Sciatic nerve (tissue), 2 donors: ENCODE data around the gene CHMP6. TPM values are rescaled to one million over a fixed set of nuclear protein-coding genes. Genes with fewer than 3 reads are reported as not detected.
"Not testable (repeated sequence)": the region's sequence is repeated elsewhere in the genome, so short reads cannot be mapped to it uniquely, and the experiment has no call there.

Experiments used
- ATAC-seq: fragments of 200-7000 bp; cut with Tn5 transposase; one replicate; pipeline ENCODE4 v1.9.1; 2020; ENCODE audit warnings: mild to moderate bottlenecking, moderate library complexity
- DNase-seq: peaks from one replicate; pipeline ENCODE4 v3.0.0-alpha.2; 2020; ENCODE audit warnings: low spot score
- intact Hi-C: fragments of 100-400 bp; cut with DNase I; formaldehyde crosslinking; loops from one replicate; pipeline ENCODE4 v1.14.2; 2022
- total RNA-seq: library from RNA; stranded (reverse); fragmentation: NEBNext Ultra II Directional; extraction: Animal tissue kit (Norgen Biotek cat#: 25700); gene quantifications from one replicate; pipeline ENCODE4 v1.2.1, GENCODE V29; 2021
- donor health status: DM: no; HTN: no; CAD: no.
- donor health status: DM: no; HTN: no; CAD: no.

Gene CHMP6
- total RNA-seq, 1 donor from 2014 or later = 26.8 TPM

DNA sequence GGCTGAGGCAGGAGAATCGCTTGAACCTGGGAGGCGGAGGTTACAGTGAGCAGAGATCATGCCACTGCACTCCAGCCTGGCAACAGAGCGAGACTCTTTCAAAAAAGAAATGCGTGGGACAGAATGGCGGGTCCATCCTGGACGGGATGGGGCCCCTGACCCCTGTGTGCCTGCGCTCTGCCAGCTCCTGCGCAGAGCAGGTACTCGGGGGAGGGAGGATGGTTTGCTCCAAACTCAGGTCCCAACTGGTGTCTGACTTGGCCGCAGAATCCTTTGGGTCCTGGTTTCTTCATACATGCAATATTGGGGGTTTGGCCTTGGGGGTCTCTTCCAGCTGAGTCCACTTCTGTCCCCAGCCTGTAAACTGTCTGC is 10.4 kb downstream of the CHMP6 start:
- no peak for ATAC-seq
- DNase-seq = no peak
- intact Hi-C loops = no loop called here

DNA sequence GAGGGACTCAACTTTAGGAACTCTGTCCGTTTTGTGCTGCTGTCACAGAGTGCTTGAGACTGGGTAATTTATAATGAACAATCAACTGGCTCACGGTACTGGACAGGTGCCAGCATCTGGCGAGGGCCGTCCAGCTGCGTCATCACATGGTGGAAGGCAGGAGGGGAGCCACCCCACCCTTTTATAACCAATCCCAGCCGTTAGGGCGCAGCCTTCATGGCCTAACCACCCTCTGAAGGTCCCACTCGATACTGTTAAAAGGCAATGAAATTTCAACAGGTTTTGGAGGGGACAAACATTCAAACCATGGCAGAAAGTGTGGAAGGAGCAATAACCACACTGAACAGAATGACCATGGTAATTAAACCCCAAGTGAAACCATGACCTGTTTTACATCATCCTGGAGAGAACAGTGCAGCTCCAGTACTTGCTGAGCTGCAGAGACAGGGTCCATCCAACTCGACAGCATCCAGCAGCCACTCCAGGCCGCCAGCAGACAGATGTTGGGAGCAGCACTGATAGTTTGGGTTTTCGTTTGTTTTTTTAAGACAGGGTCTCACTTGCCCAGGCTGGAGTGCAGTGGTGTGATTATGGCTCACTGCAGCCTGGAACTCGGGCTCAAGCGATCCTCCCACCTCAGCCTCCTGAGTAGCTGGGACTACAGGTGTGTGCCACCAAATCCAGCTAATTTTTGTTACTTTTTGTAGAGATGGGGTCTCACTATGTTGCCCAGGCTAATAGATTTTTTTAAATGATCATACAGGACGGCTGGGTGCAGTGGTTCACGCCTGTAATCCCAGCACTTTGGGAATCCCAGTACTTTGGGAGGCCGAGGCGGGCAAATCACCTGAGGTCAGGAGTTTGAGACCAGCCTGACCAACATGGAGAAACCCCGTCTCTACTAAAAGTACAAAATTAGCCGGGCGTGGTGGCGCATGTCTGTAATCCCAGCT is 11.0 kb downstream of the CHMP6 start:
- ATAC-seq (peak; percentile 66), DNase-seq (peak; percentile 83)
- intact Hi-C loops = no loop called here

DNA sequence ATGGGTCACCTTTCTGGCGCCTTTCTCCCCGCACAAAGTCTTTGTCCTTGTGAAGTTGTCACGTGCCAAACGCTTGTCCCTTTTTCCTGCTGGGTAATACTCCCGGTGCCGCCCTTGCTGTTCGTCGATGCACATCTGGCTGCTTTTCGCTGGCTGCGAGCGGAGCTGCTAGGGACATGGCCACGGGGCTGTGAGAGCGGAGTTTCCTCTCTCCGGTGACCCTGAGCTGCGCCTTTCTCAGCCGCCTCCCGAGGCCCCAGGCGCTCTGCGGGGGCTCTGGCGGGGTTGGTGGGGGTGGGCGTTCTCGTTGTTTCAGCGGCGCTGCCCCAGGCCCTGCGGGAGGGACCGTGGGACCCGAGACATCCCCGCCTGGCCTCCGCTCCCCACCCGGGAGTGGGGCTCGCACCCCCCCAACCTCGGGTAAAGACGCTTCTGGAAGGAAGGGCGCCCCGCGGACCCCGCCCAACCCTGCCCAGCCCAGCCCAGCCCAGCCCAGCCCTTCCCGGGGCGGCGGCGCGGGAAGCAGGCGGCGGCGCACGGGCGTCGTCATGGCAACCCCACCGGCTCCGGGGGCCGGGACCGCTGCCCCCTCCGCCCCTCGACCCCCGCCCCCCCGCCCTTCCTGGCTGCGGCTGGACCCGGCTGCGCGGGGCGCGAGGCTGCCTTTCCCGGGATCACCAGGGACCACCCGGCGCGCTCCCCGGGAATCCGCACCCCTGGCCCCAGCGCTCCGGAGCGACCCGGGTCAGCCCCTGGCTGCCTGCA is 12.3 kb downstream of the CHMP6 start:
- DNase-seq (no peak), ATAC-seq (no peak)
- intact Hi-C loops = no loop called here

DNA sequence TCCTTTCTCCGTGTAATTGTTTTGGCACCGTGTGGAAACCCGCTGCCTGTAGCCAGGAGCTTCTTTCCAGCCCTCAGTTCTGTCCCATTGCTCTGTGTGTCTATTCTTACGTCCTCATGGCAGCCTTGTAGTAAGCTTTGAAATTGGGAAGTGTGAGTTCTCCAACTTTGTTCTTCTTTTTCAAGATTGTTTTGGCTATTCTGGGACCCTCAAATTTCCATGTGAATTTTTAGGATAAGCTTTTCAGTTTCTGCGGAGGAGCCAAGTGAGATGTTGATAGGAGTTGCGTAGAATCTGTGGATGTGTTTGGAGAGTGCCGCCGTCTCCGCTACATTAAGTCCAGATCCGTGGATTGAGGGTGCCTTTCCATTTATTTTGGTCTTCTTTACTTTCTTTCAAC is 15.2 kb downstream of the CHMP6 start:
- no peak for ATAC-seq
- DNase-seq = no peak
- intact Hi-C loops = no loop called here

DNA sequence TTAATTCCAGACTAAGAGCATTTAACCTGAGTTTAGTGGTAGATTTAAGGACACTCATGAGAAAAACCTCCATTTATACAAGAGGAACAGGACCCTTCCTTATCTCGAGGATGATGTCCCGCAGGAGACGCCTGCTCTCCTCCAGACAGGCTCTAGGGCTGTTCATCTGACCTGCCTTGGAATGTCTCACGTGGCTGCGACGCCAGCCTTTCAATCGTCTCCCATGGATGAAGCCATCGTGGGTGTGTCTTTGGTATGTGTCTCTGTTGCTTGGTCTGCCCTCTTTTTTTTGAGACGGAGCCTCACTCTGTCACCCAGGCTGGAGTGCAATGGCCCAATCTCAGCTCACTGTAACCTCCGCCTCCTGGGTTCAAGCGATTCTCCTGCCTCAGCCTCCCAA is 16.5 kb downstream of the CHMP6 start:
- intact Hi-C loops = no loop called here
- no peak for ATAC-seq
- DNase-seq = no peak

DNA sequence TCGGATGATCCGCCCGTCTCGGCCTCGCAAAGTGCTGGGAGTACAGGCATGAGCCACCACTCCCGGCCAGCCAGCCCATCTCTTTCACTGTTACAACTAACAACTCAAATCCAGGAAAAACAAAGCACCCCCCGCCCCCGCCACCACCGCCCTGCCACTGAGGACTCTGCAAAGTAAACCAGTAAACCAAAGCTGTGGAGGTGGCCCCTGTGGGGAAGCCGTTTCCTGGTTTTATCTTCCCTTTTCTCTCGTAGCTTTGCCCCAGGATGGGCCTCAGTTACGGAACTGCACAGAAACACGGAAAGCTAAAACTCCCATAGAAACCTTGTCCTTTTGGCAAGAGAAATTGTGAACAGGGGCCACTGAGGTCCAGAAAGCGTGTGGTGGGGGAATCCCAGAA is 17.5 kb downstream of the CHMP6 start:
- no peak for ATAC-seq
- DNase-seq = no peak
- intact Hi-C loops = no loop called here

DNA sequence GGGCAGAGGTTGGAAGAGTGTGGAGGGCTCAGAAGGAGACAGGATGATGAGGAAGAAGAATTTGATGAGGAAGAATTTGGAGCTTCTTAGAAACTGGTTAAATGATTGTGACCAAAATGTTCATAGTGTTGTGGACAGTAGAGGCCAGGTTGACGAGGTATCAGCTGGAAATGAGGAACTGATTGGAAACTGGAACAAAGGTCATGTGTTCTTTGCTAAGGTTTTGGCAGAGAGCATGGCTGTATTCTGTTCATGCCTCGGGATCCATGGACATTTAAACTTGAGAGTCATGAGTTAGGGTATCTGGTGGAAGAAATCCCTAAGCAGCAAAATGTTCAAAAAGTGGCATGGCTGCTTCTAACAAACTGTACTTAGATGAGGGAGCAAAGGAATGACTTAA is 19.3 kb downstream of the CHMP6 start:
- no peak for ATAC-seq
- intact Hi-C loops = no loop called here
- no peak for DNase-seq

DNA sequence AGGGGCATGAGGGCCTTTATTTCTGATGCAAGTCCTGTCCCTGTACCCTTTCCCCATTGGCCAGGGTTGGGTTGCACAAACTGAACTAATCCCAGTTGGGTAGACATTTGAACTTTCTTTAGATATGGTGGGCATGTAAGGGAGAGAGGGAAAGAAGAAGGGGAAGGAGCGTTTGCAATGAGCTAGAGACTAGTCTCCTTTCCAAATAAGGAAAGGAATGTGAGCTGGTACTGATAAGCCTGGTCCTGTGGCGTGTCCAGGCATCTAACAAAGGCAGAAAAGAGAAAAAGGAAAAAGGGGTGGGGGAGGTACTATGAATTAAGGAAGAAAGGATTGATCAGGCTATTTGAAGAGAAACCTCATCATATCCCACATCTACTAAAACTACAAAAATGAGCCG is 20.3 kb downstream of the CHMP6 start:
- no peak for ATAC-seq

DNA sequence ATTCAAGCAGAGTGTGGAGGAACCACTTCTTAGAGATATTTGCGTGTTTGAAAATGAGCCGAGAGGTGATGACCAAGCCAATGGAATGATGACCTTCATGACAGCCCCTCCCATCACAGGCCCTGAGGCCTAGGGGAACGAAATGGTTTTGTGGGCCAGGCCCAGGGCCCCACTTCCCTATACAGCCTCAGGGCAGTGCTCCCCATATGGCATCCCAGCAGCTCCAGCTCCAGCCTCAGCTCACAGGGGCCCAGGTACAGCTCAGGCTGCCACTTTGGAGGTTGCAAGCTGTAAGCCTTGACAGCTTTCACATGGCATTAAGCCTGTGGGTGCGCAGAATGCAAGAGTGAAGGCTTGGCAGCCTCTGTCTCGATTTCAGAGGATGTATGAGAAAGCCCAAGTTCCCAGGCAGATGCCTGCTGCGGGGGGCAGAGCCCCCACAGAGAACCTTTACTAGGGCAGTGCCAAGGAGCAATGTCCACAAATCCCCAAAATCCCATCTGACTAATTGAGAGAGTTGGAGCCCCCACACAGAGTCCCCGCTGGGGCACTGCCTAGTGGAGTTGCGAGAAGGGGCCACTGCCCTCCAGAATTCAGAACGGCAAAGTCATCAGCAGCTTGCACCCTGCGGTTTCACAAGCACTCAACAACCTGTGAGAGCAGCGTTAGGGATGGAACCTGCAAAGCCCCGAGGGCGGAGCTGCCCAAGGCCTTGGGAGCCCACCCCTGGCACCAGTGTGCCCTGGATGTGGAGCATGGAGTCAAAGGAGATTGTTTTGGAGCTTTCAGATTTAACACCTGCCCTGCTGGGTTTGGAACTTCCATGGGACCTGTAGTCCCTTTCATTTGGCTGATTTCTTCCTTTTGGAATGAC is 21.2 kb downstream of the CHMP6 start:
- ATAC-seq = no peak
- intact Hi-C loops = no loop called here

More for the DNA sequence above, 20.3 kb downstream of the CHMP6 start:
- intact Hi-C loops = no loop called here
- DNase-seq = no peak

DNA sequence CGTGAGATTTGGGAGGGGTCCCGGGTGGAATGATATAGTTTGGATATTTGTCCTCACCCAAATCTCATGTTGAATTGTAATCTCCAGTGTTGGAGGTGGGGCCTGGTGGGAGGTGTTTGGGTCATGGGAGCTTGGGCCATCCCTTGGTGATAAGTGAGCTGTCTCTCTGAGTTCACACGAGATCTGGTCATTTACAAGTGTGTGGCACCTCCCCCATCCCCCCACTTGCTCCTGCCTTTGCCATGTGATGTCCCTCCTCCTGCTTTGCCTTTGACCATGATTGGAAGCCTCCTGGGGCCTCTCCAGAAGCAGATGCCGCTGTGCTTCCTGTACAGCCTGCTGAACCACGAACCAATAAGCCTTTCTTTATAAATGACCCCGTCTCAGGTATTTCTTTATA is 22.0 kb downstream of the CHMP6 start:
- ATAC-seq (no peak), DNase-seq (no peak)
- intact Hi-C loops = no loop called here

More for the DNA sequence above, 21.2 kb downstream of the CHMP6 start:
- no peak for DNase-seq

DNA sequence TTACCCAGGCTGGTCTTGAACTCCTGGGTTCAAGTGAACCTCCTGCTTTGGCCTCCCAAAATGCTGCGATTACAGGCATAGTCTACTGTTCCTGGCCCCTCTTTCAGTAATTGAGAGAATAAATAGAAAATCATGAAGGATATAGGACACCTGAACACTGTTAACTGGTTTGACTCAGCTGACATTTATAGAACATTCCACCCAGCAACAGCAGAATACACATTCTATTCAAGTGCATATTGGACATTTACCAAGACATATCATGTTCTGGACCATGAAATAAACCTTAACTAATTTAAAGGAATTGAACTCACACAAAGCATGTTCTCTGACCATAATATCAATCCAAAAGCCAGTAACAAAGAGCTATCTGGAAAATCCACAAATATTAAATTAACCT is 23.5 kb downstream of the CHMP6 start:
- ATAC-seq (no peak), DNase-seq (no peak)
- intact Hi-C loops = no loop called here

DNA sequence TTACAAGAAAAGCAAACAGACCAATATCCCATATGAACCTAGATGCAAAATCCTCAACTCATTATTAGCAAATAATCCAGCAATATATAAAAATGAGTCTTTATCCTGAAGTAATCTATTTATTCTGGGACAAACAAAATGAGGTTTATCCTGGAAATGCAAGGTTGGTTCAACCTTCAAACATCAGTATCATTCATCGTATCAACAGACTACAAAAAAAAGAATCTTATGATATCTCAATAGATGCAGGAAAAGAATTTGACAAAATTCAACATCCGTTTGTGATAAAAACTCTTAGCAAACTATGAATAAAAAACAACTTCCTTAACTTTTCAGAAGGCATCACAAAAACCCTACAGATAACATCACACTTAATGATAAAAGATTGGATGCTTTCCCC is 24.9 kb downstream of the CHMP6 start:
- ATAC-seq = no peak
- intact Hi-C loops = no loop called here
- no peak for DNase-seq

DNA sequence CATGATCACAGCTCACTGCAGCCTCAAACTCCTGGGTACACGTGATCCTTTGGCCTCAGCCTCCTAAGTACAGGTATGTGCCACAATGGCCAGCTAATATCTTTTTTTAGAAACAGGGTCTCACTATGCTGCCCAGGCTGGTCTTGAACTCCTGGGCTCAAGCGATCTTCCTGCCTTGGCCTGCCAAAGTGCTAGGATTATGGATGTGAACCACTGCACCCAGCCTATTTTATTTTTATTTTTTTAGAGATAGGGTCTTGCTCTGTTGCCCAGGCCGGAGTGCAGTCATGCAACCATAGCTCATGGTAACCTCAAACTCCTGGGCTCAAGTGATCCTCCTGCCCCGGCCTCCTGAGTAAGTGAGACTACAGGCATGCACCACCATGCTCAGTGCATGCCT is 25.7 kb downstream of the CHMP6 start:
- DNase-seq, ATAC-seq, intact Hi-C loops: not testable (repeated sequence)

DNA sequence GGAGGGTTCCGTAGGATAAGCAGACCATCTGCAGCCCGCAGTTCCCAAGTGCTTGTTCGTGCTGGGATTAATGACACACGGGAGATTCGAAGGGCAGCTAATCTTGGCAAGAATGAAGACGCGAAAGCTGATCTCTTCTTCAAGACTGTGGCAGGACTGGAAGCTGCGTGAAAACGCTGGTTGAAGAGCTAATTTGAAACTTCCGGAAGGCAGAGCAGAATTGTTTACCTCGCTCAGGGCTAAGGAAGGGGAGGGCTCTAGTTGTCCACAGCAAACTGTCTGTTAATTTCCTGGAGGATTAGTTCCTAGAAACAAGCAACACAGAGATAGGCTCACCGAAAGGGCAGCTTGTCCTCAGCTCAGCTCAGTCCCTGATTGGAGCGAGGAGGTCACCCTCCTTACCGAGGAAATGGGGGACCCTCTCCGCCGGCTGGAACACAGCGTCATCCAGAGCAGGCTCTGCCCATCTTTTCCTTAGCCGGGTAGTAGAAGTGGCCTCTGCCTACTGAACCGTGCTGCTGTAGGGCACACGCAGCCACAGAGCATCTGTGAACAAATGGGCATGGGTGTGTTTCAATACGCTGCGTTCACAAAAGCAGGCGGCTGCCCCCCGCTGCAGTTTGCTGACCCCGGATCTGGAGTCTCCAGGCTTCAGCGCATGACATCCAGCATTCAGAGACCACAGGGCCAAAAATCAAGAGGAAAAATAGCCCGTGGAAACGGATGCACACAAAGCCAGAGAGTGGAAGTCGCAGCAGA is 26.6 kb downstream of the CHMP6 start:
- ATAC-seq (peak; percentile 85), DNase-seq (peak; percentile 65)
- intact Hi-C loops = no loop called here

DNA sequence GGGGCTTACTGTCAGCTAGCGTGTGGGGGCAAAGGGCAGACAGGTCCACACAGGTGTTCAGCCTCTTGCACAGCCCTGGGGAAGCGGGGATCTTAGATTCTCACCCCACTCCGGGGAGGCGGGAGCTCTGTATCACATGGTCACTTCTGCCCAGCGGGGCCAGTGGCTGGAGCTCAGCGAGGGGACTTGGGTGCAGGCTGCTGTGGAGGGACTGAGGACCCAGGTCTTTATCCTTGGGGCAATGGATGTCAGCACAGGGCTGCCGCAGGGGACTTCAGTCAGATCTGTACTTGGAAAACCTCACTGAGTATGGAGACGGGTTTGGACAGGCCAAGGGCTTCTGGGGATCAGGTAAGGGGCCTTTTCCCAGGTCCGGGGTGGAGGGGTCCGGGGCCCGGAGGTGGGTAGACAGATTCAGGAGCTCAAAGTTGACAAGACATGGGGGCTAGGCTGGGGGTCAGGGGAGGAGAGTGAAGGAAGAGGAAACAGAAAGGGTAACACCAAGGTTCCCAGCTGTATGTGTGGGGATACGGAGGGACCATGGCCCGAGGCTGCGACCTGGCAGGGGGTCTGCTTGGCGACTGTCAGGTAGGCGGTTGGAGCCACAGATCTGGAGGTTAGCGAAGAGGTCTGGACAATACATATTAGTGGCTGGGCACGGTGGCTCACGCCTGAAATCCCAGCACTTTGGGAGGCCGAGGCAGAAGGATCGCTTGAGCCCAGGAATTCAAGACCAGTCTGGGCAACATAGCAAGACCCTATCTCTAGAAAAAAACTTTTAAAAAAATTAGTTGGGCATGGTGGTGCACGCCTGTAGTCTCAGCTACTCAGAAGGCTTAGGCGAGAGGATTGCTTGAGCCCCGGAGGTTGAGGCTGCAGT is 28.2 kb downstream of the CHMP6 start:
- DNase-seq (peak; percentile 55), ATAC-seq (no peak)
- intact Hi-C loops = no loop called here

DNA sequence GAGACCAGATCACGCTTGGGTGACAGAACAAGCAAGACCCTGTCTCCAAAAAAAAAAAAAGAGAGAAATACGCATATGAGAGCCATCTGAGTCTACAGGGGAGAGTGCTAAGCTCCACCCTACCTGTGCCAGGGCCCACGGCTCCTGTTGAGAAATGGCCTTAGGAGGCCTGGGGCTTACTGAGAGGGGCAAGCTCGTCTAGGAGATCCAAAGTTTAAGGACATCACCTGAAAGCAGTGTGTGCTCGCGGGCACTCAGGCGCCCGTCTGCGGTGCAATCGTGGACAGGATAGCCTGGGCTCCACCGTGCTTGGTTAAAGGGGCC is 28.8 kb downstream of the CHMP6 start:
- ATAC-seq = no peak
- intact Hi-C loops = no loop called here
- DNase-seq = no peak

DNA sequence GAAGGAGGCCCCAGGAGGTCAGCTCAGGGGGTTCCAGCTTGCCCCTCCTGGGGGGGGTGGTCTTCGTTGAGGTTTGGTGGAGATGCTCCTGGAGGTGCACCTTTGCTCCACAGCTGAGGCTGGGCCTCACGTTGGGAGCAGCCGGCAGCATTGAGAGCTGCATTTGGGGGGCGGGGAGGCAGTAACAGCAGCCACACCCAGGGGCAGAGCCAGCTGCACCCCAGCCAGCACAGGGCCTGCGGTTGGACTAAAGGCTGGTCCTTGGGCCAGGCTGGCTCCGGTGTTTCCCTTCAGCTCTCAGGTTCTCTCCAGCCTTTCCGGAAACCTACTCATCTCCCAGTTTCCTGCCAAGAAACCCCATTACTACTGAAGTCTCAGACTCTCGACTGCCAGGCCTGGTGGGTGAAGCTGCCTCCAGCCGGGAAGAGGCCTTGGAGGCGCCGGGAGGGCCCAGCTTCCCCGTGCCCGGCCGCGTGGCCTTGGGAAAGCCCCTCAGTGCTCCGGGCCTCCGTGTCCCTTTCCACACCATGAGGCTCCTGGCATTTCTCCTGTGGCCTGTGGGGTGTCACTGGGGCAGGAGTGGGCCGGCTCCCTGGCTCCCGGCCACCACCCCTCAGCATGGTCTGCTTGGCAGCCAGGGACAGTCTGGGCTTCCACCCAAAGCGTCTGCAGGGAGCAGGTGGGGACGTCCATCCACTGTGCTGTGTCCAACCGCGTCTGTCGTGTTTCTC is 29.3 kb downstream of the CHMP6 start:
- intact Hi-C loops = no loop called here
- ATAC-seq (no peak), DNase-seq (peak; percentile 59)
